ENCODE results near the gene LRRC4C. TPM values are rescaled to one million over a fixed set of nuclear protein-coding genes. Genes with fewer than 3 reads are reported as not detected.

The LRRC4C gene
- total and polyA plus RNA-seq, 2 donors (not counting 1 experiment from before 2014, with no cell fraction given): under 0.01 to 0.02 TPM

DNA sequence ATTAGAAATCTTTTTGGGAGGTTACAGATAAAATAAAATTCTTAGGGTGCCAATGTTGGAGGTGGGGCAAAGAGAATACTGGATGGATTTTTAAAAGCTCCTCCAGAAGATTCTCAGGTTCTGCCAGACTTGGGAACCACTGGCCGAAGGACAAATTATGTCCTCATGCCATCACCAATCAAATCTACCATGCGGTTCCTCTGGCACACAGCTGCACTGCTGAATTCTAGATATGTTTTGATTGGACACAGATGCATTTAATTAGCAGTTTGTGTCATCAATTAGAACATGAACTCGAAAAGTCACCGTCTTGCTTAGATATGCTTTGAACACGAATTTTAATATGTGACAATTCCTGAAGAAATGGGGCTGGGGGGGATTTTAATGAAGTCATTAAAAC is 1269.2 kb downstream of the LRRC4C start:
- Histone ChIP-seq H3K4me2 (ENCODE audit: extremely low read depth, insufficient read depth, low read length) (no peak overlapping the region), H3K36me3 (ENCODE audit: control insufficient read depth, insufficient read depth, low read length) (no peaks in the 10 kb centered on the region)

DNA sequence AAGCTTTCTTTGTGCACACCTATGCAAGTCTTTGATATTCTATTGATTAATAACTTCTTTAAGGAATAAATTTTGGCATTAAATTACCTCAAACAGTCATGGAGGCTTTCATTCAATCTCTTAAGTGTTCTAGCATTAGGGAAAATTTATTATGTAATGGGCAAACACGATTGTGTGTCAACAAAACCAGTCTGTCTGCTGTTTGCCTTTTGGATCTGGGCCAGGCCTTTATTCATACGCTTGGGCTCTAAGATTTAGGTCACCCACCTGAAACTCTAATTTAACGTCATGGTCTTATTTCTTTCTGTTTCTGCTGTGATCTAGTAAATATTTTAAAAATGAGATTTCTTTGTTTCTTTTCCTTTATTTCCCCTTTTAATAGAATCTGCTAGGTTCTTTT is 1270.6 kb downstream of the LRRC4C start:
- no peak overlapping the region for H2AFZ ChIP-seq (ENCODE audit: low read length)
- H3K27me3 ChIP-seq (ENCODE audit: control insufficient read depth, insufficient read depth, low read length): no peaks in the 10 kb centered on the region
- TF ChIP-seq, protein P1, sequence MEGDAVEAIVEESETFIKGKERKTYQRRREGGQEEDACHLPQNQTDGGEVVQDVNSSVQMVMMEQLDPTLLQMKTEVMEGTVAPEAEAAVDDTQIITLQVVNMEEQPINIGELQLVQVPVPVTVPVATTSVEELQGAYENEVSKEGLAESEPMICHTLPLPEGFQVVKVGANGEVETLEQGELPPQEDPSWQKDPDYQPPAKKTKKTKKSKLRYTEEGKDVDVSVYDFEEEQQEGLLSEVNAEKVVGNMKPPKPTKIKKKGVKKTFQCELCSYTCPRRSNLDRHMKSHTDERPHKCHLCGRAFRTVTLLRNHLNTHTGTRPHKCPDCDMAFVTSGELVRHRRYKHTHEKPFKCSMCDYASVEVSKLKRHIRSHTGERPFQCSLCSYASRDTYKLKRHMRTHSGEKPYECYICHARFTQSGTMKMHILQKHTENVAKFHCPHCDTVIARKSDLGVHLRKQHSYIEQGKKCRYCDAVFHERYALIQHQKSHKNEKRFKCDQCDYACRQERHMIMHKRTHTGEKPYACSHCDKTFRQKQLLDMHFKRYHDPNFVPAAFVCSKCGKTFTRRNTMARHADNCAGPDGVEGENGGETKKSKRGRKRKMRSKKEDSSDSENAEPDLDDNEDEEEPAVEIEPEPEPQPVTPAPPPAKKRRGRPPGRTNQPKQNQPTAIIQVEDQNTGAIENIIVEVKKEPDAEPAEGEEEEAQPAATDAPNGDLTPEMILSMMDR (conservative IDR thresholded peaks at IDR 0.05 in 1 of 2, IDR thresholded peaks at IDR 0.05 in 1 of 2; ENCODE audit: low read depth in 1 of 2, low read length in 2 of 2): no peak
- no peak for TF ChIP-seq EZH2 (IDR thresholded peaks at IDR 0.05; ENCODE audit: low read length, missing control alignments)
- no peak overlapping the region for H3K4me2 ChIP-seq (ENCODE audit: extremely low read depth, insufficient read depth, low read length)
- H3K27ac ChIP-seq (ENCODE audit: insufficient read depth, low read length): no peak overlapping the region
- H4K20me1 ChIP-seq (ENCODE audit: control insufficient read depth, extremely low read depth, insufficient read depth, low read length): no peaks in the 10 kb centered on the region
- H3K79me2 ChIP-seq (ENCODE audit: control insufficient read depth, insufficient read depth, low read length): no peaks in the 10 kb centered on the region
- H3K4me3 ChIP-seq (replicated peaks in 1 of 4; ENCODE audit: control extremely low read depth in 1 of 4, insufficient read depth in 1 of 4, low read depth in 3 of 4, low read length in 4 of 4): no peak overlapping the region
- no peak for DNase-seq (ENCODE audit: low read depth in 2 of 2)
- no peaks in the 10 kb centered on the region for H3K4me1 ChIP-seq (ENCODE audit: control insufficient read depth, extremely low read depth, insufficient read depth, low read length)
- H3K36me3 ChIP-seq (ENCODE audit: control insufficient read depth, insufficient read depth, low read length): no peaks in the 10 kb centered on the region
- H3K9ac ChIP-seq (ENCODE audit: insufficient read depth, low read length): no peak overlapping the region
- H3K9me3 ChIP-seq (ENCODE audit: control insufficient read depth, insufficient read depth, low read depth, low read length): no peaks in the 10 kb centered on the region

More for the DNA sequence above, 1269.2 kb downstream of the LRRC4C start:
- no peak for DNase-seq (ENCODE audit: low read depth in 2 of 2)
- no peaks in the 10 kb centered on the region for H3K79me2 ChIP-seq (ENCODE audit: control insufficient read depth, insufficient read depth, low read length)
- H3K4me1 ChIP-seq (ENCODE audit: control insufficient read depth, extremely low read depth, insufficient read depth, low read length): no peaks in the 10 kb centered on the region
- no peaks in the 10 kb centered on the region for H4K20me1 ChIP-seq (ENCODE audit: control insufficient read depth, extremely low read depth, insufficient read depth, low read length)
- H2AFZ ChIP-seq (ENCODE audit: low read length): no peak overlapping the region
- no peak overlapping the region for H3K9ac ChIP-seq (ENCODE audit: insufficient read depth, low read length)
- H3K27me3 ChIP-seq (ENCODE audit: control insufficient read depth, insufficient read depth, low read length): no peaks in the 10 kb centered on the region
- H3K9me3 ChIP-seq (ENCODE audit: control insufficient read depth, insufficient read depth, low read depth, low read length): no peaks in the 10 kb centered on the region
- H3K4me3 ChIP-seq (replicated peaks in 1 of 4; ENCODE audit: control extremely low read depth in 1 of 4, insufficient read depth in 1 of 4, low read depth in 3 of 4, low read length in 4 of 4): no peak overlapping the region
- H3K27ac ChIP-seq (ENCODE audit: insufficient read depth, low read length): no peak overlapping the region
- TF ChIP-seq, protein P1 (conservative IDR thresholded peaks at IDR 0.05 in 1 of 2, IDR thresholded peaks at IDR 0.05 in 1 of 2; ENCODE audit: low read depth in 1 of 2, low read length in 2 of 2): no peak
- TF ChIP-seq EZH2 (IDR thresholded peaks at IDR 0.05; ENCODE audit: low read length, missing control alignments): no peak

DNA sequence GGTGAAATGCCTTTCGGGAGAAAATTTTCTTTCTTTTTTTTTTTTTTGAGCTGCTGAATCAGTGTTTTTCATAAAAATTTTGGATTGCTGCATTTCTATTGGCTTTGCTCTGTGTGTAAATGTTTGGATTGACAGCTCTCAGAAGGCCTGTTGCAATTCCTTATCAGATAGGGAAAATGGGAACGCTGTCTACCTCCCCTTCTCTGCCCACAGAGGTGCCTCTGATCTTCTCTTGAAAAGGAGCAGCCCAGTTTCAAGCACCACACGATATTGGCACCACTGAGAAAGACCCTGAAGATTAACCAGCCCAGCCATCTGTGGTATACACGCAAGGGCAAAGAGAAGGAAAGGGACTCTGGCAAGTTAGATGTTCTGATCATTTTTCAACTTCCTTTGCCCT is 1272.2 kb downstream of the LRRC4C start:
- no peaks in the 10 kb centered on the region for H3K27me3 ChIP-seq (ENCODE audit: control insufficient read depth, insufficient read depth, low read length)
- no peak overlapping the region for H2AFZ ChIP-seq (ENCODE audit: low read length)
- no peaks in the 10 kb centered on the region for H3K4me1 ChIP-seq (ENCODE audit: control insufficient read depth, extremely low read depth, insufficient read depth, low read length)
- no peaks in the 10 kb centered on the region for H3K9me3 ChIP-seq (ENCODE audit: control insufficient read depth, insufficient read depth, low read depth, low read length)
- H3K36me3 ChIP-seq (ENCODE audit: control insufficient read depth, insufficient read depth, low read length): no peaks in the 10 kb centered on the region
- H4K20me1 ChIP-seq (ENCODE audit: control insufficient read depth, extremely low read depth, insufficient read depth, low read length): no peaks in the 10 kb centered on the region
- no peak overlapping the region for H3K4me2 ChIP-seq (ENCODE audit: extremely low read depth, insufficient read depth, low read length)
- TF ChIP-seq, protein P1 (conservative IDR thresholded peaks at IDR 0.05 in 1 of 2, IDR thresholded peaks at IDR 0.05 in 1 of 2; ENCODE audit: low read depth in 1 of 2, low read length in 2 of 2): no peak
- TF ChIP-seq EZH2 (IDR thresholded peaks at IDR 0.05; ENCODE audit: low read length, missing control alignments): no peak
- H3K79me2 ChIP-seq (ENCODE audit: control insufficient read depth, insufficient read depth, low read length): no peaks in the 10 kb centered on the region
- no peak overlapping the region for H3K27ac ChIP-seq (ENCODE audit: insufficient read depth, low read length)
- H3K9ac ChIP-seq (ENCODE audit: insufficient read depth, low read length): no peak overlapping the region
- DNase-seq (ENCODE audit: low read depth in 2 of 2): no peak
- H3K4me3 ChIP-seq (replicated peaks in 1 of 4; ENCODE audit: control extremely low read depth in 1 of 4, insufficient read depth in 1 of 4, low read depth in 3 of 4, low read length in 4 of 4): no peak overlapping the region

Measured in fibroblast of lung (primary cell).